ENCODE measurements around the gene GPANK1. TPM values are rescaled to one million over a fixed set of nuclear protein-coding genes. Genes with fewer than 3 reads are reported as not detected.

GPANK1 gene
- total and polyA plus RNA-seq, 9 of the 15 experiments (the other 6 are each of a cell fraction or from before 2014, with no cell fraction given): 32.2 to 111 (median 46.3) TPM

GRCh38 chr6:31702819-31703716 is 38.3 kb upstream of the GPANK1 start, which contains the start of gene ABHD16A (continued):
- TF ChIP-seq ZNF134 (CRISPR knock-in tag; conservative IDR thresholded peaks at IDR 0.05): no peak
- peak; percentile 75; the same call in 1 of the 2 replicates for TF ChIP-seq HLTF (IDR thresholded peaks at IDR 0.05)
- TF ChIP-seq ESRRB (CRISPR knock-in tag; IDR thresholded peaks at IDR 0.05; ENCODE audit: borderline replicate concordance): no peak
- TF ChIP-seq MIER1 (IDR thresholded peaks at IDR 0.05; ENCODE audit: low read depth): no peak; the same call in 1 of the 2 replicates
- TF ChIP-seq STAT6 (CRISPR knock-in tag; IDR thresholded peaks at IDR 0.05): no peak; the same call in 1 of the 2 replicates
- TF ChIP-seq HMG20B (CRISPR knock-in tag; IDR thresholded peaks at IDR 0.05): no peak
- TF ChIP-seq IFI16 (CRISPR knock-in tag; IDR thresholded peaks at IDR 0.05): no peak
- TF ChIP-seq SMARCE1 (IDR thresholded peaks at IDR 0.05): no peak; the same call in 1 of the 2 replicates
- peak; percentile 99 for TF ChIP-seq CUX1 (CRISPR knock-in tag; IDR thresholded peaks at IDR 0.05)
- peak; percentile 73 to 77 for TF ChIP-seq NRF1 (conservative IDR thresholded peaks at IDR 0.05 in 1 of 2, IDR thresholded peaks at IDR 0.05 in 1 of 2)
- TF ChIP-seq SRF (CRISPR knock-in tag; IDR thresholded peaks at IDR 0.05): peak; percentile 25 to 94; a peak in 3 of 4 replicates
- no peak for TF ChIP-seq ZNF253 (CRISPR knock-in tag; conservative IDR thresholded peaks at IDR 0.05)
- no peak for TF ChIP-seq PHTF2 (CRISPR knock-in tag; IDR thresholded peaks at IDR 0.05)
- no peak for TF ChIP-seq SFPQ (IDR thresholded peaks at IDR 0.05; ENCODE audit: low read depth, low read length)
- TF ChIP-seq HMGN3 (IDR thresholded peaks at IDR 0.05; ENCODE audit: borderline replicate concordance, extremely low read depth, insufficient read length, low read depth, low read length): peak; percentile 96
- no peak for TF ChIP-seq MXD1 (CRISPR knock-in tag; IDR thresholded peaks at IDR 0.05; ENCODE audit: borderline replicate concordance, poor library complexity, severe bottlenecking)
